HG03175 (cell line): Measurements from ENCODE around the gene ZNF552.
"Not testable (repeated sequence)": the region's sequence is repeated elsewhere in the genome, so short reads cannot be mapped to it uniquely, and the experiment has no call there.

Experiments
- ATAC-seq: cut with Tn5 transposase; IDR thresholded peaks from one replicate; pipeline ENCODE4 v1.9.1; 2021; ENCODE audit warnings: mild to moderate bottlenecking, moderate library complexity; ENCODE audit not compliant: unreplicated experiment

The ZNF552 gene

GRCh38 chr19:57819475-57820148 is 4.9 kb upstream of the ZNF552 start:
- ATAC-seq: peak; percentile 84

GRCh38 chr19:57818378-57818777 is 3.7 kb upstream of the ZNF552 start:
- ATAC-seq: no peak

- no peak for ATAC-seq
Observed at GRCh38 chr19:57817976-57818375, 3.3 kb upstream of the ZNF552 start.

GRCh38 chr19:57816652-57817051 is 1.9 kb upstream of the ZNF552 start:
- ATAC-seq: no peak

GRCh38 chr19:57815247-57816075 is 748 bp upstream of the ZNF552 start:
- ATAC-seq: no peak

- no peak for ATAC-seq
Observed at GRCh38 chr19:57813919-57814504, 701 bp downstream of the ZNF552 start.

GRCh38 chr19:57812975-57813820 is 1.5 kb downstream of the ZNF552 start:
- ATAC-seq: not testable (repeated sequence)

- ATAC-seq: no peak
Observed at GRCh38 chr19:57812226-57812625, 2.5 kb downstream of the ZNF552 start.

- not testable (repeated sequence) for ATAC-seq
Observed at GRCh38 chr19:57810410-57811295, 4.1 kb downstream of the ZNF552 start.

GRCh38 chr19:57807541-57807940 is 7.2 kb downstream of the ZNF552 start:
- ATAC-seq: no peak

GRCh38 chr19:57803594-57804325 is 11.0 kb downstream of the ZNF552 start:
- no peak for ATAC-seq

GRCh38 chr19:57803265-57803593 is 11.5 kb downstream of the ZNF552 start:
- no peak for ATAC-seq

GRCh38 chr19:57802269-57802668 is 12.4 kb downstream of the ZNF552 start:
- ATAC-seq: no peak

GRCh38 chr19:57800696-57801095 is 14.0 kb downstream of the ZNF552 start:
- ATAC-seq: no peak

- ATAC-seq: not testable (repeated sequence)
Observed at GRCh38 chr19:57796580-57796979, 18.1 kb downstream of the ZNF552 start.

- ATAC-seq: no peak
Observed at GRCh38 chr19:57789288-57789687, 25.4 kb downstream of the ZNF552 start.

GRCh38 chr19:57788114-57788692 is 26.5 kb downstream of the ZNF552 start:
- no peak for ATAC-seq

GRCh38 chr19:57786906-57787305 is 27.8 kb downstream of the ZNF552 start:
- ATAC-seq: no peak

- ATAC-seq: no peak
Observed at GRCh38 chr19:57786286-57786685, 28.4 kb downstream of the ZNF552 start.
